ENCODE data around the gene OR10G2.
"Not testable (repeated sequence)": the region's sequence is repeated elsewhere in the genome, so short reads cannot be mapped to it uniquely, and the experiment has no call there.

OR10G2 gene

GRCh38 chr14:21612324-21612723 is 22.4 kb downstream of the OR10G2 start:
- TF ChIP-seq CSDC2 (CRISPR knock-in tag; IDR thresholded peaks at IDR 0.05): no peak
- no peak for TF ChIP-seq GLIS3 (CRISPR knock-in tag; IDR thresholded peaks at IDR 0.05)
- no peak for TF ChIP-seq TSHZ2 (CRISPR knock-in tag; IDR thresholded peaks at IDR 0.05)
- TF ChIP-seq PPARA (CRISPR knock-in tag; IDR thresholded peaks at IDR 0.05; ENCODE audit: borderline replicate concordance): no peak
- no peak for TF ChIP-seq PATZ1 (CRISPR knock-in tag; IDR thresholded peaks at IDR 0.05; ENCODE audit: borderline replicate concordance)
- no peak for TF ChIP-seq ZFP3 (CRISPR knock-in tag; IDR thresholded peaks at IDR 0.05)
- TF ChIP-seq ARNTL (CRISPR knock-in tag; IDR thresholded peaks at IDR 0.05; ENCODE audit: borderline replicate concordance, low read depth): no peak
- no peak for TF ChIP-seq OSR1 (CRISPR knock-in tag; IDR thresholded peaks at IDR 0.05)
- no peak for TF ChIP-seq TOX (CRISPR knock-in tag; IDR thresholded peaks at IDR 0.05; ENCODE audit: borderline replicate concordance)
- no peak for TF ChIP-seq TCF4 (CRISPR knock-in tag; IDR thresholded peaks at IDR 0.05; ENCODE audit: borderline replicate concordance)
- TF ChIP-seq ZFP30 (CRISPR knock-in tag; IDR thresholded peaks at IDR 0.05): no peak
- TF ChIP-seq SNAI2 (CRISPR knock-in tag; IDR thresholded peaks at IDR 0.05): no peak
- TF ChIP-seq ISL1 (CRISPR knock-in tag; IDR thresholded peaks at IDR 0.05): no peak
- TF ChIP-seq ZNF8 (CRISPR knock-in tag; IDR thresholded peaks at IDR 0.05): no peak
- no peak for TF ChIP-seq BACH2 (CRISPR knock-in tag; IDR thresholded peaks at IDR 0.05; ENCODE audit: borderline replicate concordance)
- TF ChIP-seq ZNF565 (CRISPR knock-in tag; conservative IDR thresholded peaks at IDR 0.05; ENCODE audit: low read depth): no peak
- TF ChIP-seq RARB (CRISPR knock-in tag; IDR thresholded peaks at IDR 0.05): no peak
- ATAC-seq: no peak

GRCh38 chr14:21602181-21602580 is 32.6 kb downstream of the OR10G2 start:
- ATAC-seq: not testable (repeated sequence)

- TF ChIP-seq CREB5 (CRISPR knock-in tag; IDR thresholded peaks at IDR 0.05; ENCODE audit: low read depth) (no peak), ZNF8 (CRISPR knock-in tag; IDR thresholded peaks at IDR 0.05) (no peak)
- ATAC-seq: no peak
Measured at GRCh38 chr14:21589317-21589716, 45.4 kb downstream of the OR10G2 start.
